GM21381 (cell line): Measurements from ENCODE around the gene OSBPL1A.
"Not testable (repeated sequence)": the region's sequence is repeated elsewhere in the genome, so short reads cannot be mapped to it uniquely, and the experiment has no call there.

Experiments used
- ATAC-seq: cut with Tn5 transposase; IDR thresholded peaks from one replicate; pipeline ENCODE4 v1.9.1; 2021; ENCODE audit warnings: mild to moderate bottlenecking, moderate library complexity; ENCODE audit not compliant: unreplicated experiment

Gene OSBPL1A

GRCh38 chr18:24189664-24190346, 207.8 kb downstream of the OSBPL1A start:
- no peak for ATAC-seq

DNA sequence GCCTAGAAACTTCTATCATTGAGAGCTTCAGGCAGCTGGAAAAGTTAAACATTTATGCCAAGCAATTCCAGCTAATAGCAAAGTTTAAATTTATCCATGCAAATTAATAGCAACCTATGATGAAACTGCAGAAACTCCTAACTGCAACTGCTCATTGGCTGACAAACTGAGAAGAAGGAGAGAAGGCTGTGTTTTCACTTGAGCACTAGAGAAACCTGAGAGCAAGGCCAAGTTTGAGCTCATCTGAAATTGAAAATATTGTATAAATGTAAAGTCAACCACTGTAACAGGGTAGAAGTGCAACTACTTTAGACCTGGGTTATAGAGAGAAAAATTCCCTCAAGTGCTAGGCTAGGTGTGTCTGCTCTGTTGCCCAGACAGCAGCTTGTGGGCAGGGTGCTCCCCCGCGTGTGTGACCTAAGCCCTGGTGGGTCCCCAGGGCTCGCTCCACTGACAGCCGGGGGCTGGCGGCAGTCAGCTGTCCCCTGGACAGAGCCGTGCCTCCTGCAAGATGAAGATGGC, 208.6 kb downstream of the OSBPL1A start:
- peak; percentile 69 for ATAC-seq

- no peak for ATAC-seq
Measured at GRCh38 chr18:24188120-24188519, 209.5 kb downstream of the OSBPL1A start.

DNA sequence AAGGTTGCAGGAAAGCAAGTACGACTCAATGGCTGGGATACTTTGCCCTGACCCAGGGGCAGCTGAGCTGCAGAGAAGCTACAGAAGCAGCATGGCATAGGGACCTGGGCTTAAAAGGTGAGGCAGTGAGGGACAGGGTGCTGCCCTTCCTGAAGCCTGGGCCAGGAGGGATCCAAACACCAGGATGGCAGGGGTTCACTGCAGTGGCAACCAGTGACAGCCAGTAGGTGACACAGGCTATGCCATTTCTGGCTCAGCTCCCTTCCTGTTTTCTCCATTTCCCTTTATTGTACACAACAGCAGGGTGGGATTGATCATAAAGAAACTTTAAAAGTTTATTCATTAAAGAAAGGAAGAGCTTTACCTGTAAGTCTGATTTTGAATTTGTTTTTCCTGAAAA, 209.9 kb downstream of the OSBPL1A start:
- no peak for ATAC-seq

DNA sequence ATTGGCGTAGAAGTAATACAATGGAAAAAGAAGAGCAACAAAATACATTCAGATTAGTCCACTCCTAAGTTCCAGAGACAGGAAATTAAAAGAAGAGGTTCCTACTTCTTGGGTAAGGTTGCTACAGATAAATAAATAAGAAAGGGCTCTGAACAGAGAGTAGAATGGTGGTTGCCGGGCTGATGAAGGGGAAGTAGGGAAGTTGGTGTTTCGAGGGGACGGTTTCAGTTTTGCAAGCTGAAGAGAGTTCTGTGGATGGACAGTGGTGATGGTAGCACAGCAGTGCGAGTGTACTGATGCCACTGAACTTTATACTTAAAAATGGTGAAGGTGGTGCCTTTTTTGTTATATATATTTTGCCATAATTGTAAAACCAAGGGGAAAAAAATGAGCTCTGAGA, 210.6 kb downstream of the OSBPL1A start:
- ATAC-seq, result peak; percentile 55

DNA sequence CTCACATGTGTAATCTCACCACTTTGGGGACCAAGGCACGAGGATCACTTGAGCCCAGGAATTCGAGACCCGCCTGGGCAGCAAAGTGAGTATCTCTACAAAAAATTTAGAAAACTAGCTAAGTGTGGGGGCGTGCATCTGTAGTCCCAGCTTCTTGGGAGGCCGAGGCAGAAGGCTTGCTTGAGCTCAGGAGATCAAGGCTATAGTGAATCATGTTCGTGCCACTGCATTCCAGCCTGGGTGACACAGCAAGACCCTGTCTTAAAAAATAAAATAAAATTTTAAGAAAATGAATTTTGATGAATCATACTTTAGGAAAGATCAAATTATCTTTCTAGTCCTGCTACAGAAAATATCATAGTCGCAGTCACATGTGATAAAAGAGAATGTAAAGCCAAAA, 211.8 kb downstream of the OSBPL1A start:
- ATAC-seq, result no peak

- ATAC-seq, result no peak
Measured at GRCh38 chr18:24181806-24182205, 215.8 kb downstream of the OSBPL1A start.

DNA sequence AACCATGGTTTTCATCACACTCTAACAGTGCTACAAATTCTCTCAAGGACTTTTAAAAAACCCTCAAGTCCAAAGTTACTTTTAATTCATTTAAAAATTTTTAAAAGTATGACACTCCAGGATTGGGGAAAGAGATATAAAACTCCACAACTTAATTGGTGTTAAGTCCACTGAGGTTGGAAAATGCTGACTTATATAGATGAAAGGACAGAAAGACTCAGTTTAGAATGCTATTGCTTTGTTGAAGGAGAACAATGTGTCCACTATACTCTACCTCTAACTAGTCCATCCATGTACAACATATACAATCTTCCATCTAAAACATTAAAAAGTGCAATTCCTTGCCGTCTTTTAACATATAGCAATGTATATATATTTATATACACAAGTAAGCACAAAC, 217.6 kb downstream of the OSBPL1A start:
- ATAC-seq, result no peak

DNA sequence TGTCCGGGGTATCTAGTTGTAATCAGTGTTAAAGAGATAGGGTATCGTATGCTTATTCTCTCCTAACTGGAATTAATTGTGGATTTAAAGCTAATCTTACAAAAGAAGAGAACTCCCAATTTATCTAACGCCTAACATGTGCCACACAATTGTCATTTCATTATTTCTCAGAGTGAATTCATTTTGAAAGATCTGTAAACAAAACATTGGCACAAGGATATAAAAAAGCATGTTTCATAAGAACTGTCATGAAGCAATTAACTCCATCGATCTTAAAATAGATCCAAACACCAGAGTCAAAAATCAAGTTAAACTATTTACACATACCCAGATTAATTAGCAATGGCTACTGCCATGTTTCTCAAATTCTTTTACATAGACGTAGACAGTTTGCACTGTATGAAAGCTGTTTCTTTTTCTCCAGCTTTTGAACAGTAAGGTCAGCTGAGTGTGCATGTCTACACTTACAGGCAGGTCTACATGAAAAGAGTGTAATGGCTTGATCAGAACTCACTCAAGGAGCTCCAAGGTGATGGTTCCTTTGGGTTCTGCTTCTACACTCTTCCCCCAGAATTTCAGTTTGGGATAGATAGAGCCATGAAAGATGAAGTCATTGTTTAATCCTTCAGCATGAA, 220.0 kb downstream of the OSBPL1A start:
- no peak for ATAC-seq

- ATAC-seq, result peak; percentile 83
Measured at GRCh38 chr18:24176727-24177416, 220.8 kb downstream of the OSBPL1A start.

DNA sequence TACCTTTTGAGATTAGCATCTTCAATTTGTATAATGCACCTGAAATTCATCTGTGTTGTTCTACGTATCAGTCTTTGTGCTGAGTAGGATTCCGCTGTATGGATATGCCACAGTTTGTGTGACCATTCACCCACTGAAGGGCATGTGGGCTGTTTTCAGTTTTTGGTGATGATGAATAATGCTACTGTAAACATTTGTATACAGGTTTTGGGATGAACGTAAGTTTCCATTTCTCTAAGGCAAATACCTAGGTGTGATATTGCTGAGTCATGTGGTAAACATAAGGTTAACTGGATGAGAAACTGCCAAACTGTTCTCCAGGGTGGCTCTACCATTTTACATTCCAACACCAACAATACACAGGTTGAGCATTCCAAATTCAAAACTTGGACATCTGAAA, 223.6 kb downstream of the OSBPL1A start:
- ATAC-seq, result no peak

DNA sequence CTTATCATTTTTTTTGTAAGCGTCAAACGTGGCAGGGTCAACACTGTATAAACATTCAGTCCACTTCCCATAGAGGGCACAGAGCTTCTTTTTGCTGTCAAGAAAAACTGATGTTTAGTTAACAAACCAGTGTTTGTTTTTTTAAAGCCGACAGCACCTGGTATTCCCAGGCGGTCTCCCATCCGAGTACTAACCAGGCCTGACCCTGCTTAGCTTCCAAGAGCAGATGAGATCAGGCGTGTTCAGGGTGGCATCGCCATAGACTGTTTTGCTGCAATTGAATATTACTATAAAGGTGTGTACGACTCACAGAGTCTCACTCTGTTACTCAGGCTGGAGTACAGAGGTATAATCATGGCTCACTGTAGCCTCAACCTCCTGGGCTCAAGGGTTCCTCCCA, 227.3 kb downstream of the OSBPL1A start:
- no peak for ATAC-seq

- no peak for ATAC-seq
Measured at GRCh38 chr18:24168496-24168895, 229.1 kb downstream of the OSBPL1A start.

DNA sequence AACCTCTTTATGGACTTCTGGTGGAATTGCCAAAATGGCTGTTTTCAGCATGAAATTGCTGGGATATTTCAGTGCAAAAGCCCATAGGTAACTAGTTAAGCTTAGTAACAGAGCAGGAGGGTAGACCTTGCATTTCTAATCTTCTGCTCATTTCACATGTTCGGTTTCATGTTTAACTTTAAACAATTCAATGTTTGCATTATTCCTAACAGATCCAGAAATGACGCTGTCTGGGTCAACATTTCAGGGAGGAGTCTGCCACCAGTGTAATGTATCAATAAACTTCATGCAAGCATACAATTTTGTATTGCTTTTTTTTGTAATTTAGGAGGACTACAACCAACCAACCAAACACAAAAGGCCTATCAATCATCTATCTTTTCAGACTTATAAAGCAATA, 236.3 kb downstream of the OSBPL1A start:
- no peak for ATAC-seq

DNA sequence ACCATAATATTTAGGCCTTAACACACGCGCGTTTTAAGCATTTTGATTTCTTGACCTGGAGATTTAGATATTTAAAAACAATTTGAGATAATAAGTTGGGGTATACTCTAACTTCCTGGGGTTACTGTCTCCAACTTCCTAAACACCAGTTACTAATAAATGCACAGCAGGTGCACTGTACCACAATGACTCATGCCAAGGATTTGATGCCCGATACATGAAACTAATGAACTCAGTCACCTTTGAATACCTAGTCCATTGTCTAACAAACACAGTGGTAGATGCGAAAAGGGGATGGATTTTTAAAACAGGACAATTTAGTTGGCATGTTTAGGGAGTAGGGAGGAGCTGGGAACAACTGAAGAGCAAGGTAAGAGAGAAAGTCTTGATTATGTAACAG, 237.5 kb downstream of the OSBPL1A start:
- no peak for ATAC-seq

DNA sequence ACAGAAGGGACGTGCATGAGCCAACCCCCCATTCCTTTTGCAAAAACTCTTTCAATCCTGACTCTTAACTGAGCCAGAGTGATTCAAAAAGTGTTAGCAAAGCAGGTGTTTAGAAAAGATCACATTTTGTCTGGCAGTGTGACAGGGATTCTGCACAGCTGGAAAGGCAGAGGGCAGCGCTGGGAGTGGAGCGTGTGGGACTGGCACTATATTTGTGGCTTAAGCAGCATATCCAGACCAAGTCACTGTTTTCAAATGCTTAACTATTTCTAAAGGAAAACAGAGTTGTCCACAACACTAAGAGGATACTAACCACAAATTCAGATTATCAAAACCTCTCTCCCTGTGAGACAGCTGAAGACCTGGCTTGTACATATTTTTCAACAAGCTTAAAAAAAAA, 239.8 kb downstream of the OSBPL1A start:
- ATAC-seq, result no peak

- ATAC-seq, result no peak
Measured at GRCh38 chr18:24153397-24153796, 244.2 kb downstream of the OSBPL1A start.

GRCh38 chr18:24149591-24149990, 248.0 kb downstream of the OSBPL1A start:
- not testable (repeated sequence) for ATAC-seq

DNA sequence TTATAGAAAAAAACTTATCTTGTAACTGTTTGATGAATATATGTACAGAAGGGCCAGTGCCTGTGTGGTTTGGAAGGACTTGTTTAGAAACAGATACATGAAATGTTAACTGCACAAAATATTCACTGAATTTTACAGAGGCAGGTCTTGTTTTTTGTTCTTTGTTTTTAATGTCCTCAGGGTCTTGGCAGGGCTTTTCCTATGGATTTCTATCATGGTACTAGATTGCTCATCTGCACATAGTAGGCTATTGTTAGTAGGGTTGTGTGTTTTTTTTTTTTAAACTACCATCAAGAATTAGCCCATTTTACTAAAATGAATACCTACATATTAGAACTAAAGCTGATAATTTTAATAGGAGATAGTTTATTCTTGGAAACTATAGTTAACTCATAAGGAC, 255.2 kb downstream of the OSBPL1A start:
- no peak for ATAC-seq

- ATAC-seq, result no peak
Measured at GRCh38 chr18:24140697-24141096, 256.9 kb downstream of the OSBPL1A start.

GRCh38 chr18:24138789-24139616, 258.6 kb downstream of the OSBPL1A start, which contains the start of gene CABYR:
Gene CABYR (plus strand): TSS chr18:24139062. CDS start chr18:24143115, 4,053 bp downstream.
- ATAC-seq, result peak; percentile 91
